22Rv1 (cell line): Measurements from ENCODE around the gene KRT3.

Experiments
- CTCF ChIP-seq: fragments of 450-650 bp; IDR thresholded peaks from 2 replicates; pipeline ENCODE4 v1.5.1; 2017; ENCODE audit warnings: mild to moderate bottlenecking
- ZFX ChIP-seq: fragments of 450-650 bp; IDR thresholded peaks from 2 replicates; pipeline ENCODE4 v1.6.1; 2017; ENCODE audit warnings: antibody characterized with exemption, borderline replicate concordance

- no peak for TF ChIP-seq CTCF
- no peak for TF ChIP-seq ZFX
Measured at GRCh38 chr12:52810554-52810953, 14.6 kb upstream of the KRT3 start.
